Duodenal mucosa (tissue), 2 donors: ENCODE results near the gene BTD.

Source experiments
- H3K27ac ChIP-seq: one replicate; pipeline ENCODE4 v1.7.0; 2013; ENCODE audit warnings: low read depth, low read length
- H3K27me3 ChIP-seq, 2 donors: one replicate each; pipeline ENCODE4 v1.7.0; 2013; ENCODE audit warnings: low read length in 2 of 2, control low read depth in 1 of 2; ENCODE audit not compliant: insufficient read depth in 2 of 2, control insufficient read depth in 1 of 2
- H3K36me3 ChIP-seq, 2 donors: one replicate each; pipeline ENCODE4 v1.7.0; 2013; ENCODE audit warnings: low read length in 2 of 2, control low read depth in 1 of 2; ENCODE audit not compliant: insufficient read depth in 2 of 2, control insufficient read depth in 1 of 2
- H3K4me1 ChIP-seq, 2 donors: one replicate each; pipeline ENCODE4 v1.7.0; 2013; ENCODE audit warnings: low read length in 2 of 2, control low read depth in 1 of 2; ENCODE audit not compliant: insufficient read depth in 2 of 2, control insufficient read depth in 1 of 2
- H3K4me3 ChIP-seq, 2 donors: one replicate each; pipeline ENCODE4 v1.7.0; 2013; ENCODE audit warnings: low read length in 2 of 2, low read depth in 1 of 2
- H3K9ac ChIP-seq, 2 donors: one replicate each; pipeline ENCODE4 v1.7.0; 2013; ENCODE audit warnings: low read length in 2 of 2, low read depth in 1 of 2
- H3K9me3 ChIP-seq, 2 donors: one replicate each; pipeline ENCODE4 v1.7.0; 2013; ENCODE audit warnings: low read length in 2 of 2, control low read depth in 1 of 2; ENCODE audit not compliant: control insufficient read depth in 1 of 2

The BTD gene

GRCh38 chr3:15601399-15602145 is at the start of gene BTD, which contains the start of gene HACL1:
BTD (plus strand) TSS chr3:15601745; CDS start chr3:15635440, 33,695 bp downstream.
HACL1 (minus strand) TSS chr3:15601569; CDS start chr3:15601463, 106 bp downstream.
- peak within 1 kb of the TSS; percentile 84 to 85 for H3K9ac ChIP-seq
- peak within 1 kb of the TSS; percentile 88 to 97 for H3K4me3 ChIP-seq
- H3K36me3 ChIP-seq, result peaks cover 10 to 22% of the 10 kb centered on the region in 2 donors
- H3K27ac ChIP-seq, result peak within 1 kb of the TSS; percentile 74
- no peaks in the 10 kb centered on the region for H3K9me3 ChIP-seq
- H3K27me3 ChIP-seq, result no peaks in the 10 kb centered on the region
- peaks cover 15 to 35% of the 10 kb centered on the region in 2 donors for H3K4me1 ChIP-seq

GRCh38 chr3:15551902-15552301 is 49.6 kb upstream of the BTD start:
- no peak overlapping the region for H3K9ac ChIP-seq
- H3K27ac ChIP-seq, result no peak overlapping the region
- H3K36me3 ChIP-seq, result peaks cover 3 to 4% of the 10 kb centered on the region in 2 donors
- H3K27me3 ChIP-seq, result no peaks in the 10 kb centered on the region
- H3K9me3 ChIP-seq, result no peaks in the 10 kb centered on the region
- H3K4me3 ChIP-seq, result no peak overlapping the region
- H3K4me1 ChIP-seq, result peaks cover 0 to 3% of the 10 kb centered on the region in 2 donors

- peaks cover 3 to 4% of the 10 kb centered on the region in 2 donors for H3K36me3 ChIP-seq
- H3K27me3 ChIP-seq, result no peaks in the 10 kb centered on the region
- H3K9me3 ChIP-seq, result no peaks in the 10 kb centered on the region
- H3K9ac ChIP-seq, result no peak overlapping the region
- H3K4me3 ChIP-seq, result no peak overlapping the region
- H3K27ac ChIP-seq, result no peak overlapping the region
- H3K4me1 ChIP-seq, result peaks cover 0 to 3% of the 10 kb centered on the region in 2 donors
Observed at GRCh38 chr3:15553749-15554148, 47.8 kb upstream of the BTD start.

GRCh38 chr3:15556512-15556911 is 45.0 kb upstream of the BTD start:
- peaks cover 10 to 19% of the 10 kb centered on the region in 2 donors for H3K36me3 ChIP-seq
- no peak overlapping the region for H3K4me3 ChIP-seq
- no peaks in the 10 kb centered on the region for H3K9me3 ChIP-seq
- H3K9ac ChIP-seq, result no peak overlapping the region
- no peak overlapping the region for H3K27ac ChIP-seq
- H3K4me1 ChIP-seq, result peaks cover 1 to 4% of the 10 kb centered on the region in 2 donors
- no peaks in the 10 kb centered on the region for H3K27me3 ChIP-seq

GRCh38 chr3:15557511-15557946 is 44.0 kb upstream of the BTD start:
- Histone ChIP-seq H3K36me3 (peaks cover 11 to 20% of the 10 kb centered on the region in 2 donors), H3K27ac (no peak overlapping the region), H3K4me1 (peaks cover 8% of the 10 kb centered on the region in 2 donors), H3K27me3 (no peaks in the 10 kb centered on the region), H3K9ac (no peak overlapping the region), H3K9me3 (no peaks in the 10 kb centered on the region), H3K4me3 (no peak overlapping the region)

GRCh38 chr3:15558581-15558980 is 43.0 kb upstream of the BTD start:
- H3K9ac ChIP-seq, result no peak overlapping the region
- H3K4me3 ChIP-seq, result no peak overlapping the region
- no peak overlapping the region for H3K27ac ChIP-seq
- no peaks in the 10 kb centered on the region for H3K9me3 ChIP-seq
- H3K27me3 ChIP-seq, result no peaks in the 10 kb centered on the region
- peaks cover 17 to 28% of the 10 kb centered on the region in 2 donors for H3K36me3 ChIP-seq
- peaks cover 14 to 18% of the 10 kb centered on the region in 2 donors for H3K4me1 ChIP-seq

GRCh38 chr3:15562560-15562959 is 39.0 kb upstream of the BTD start:
- peaks cover 14 to 21% of the 10 kb centered on the region in 2 donors for H3K4me1 ChIP-seq
- H3K27me3 ChIP-seq, result no peaks in the 10 kb centered on the region
- H3K9ac ChIP-seq, result no peak overlapping the region
- no peak overlapping the region for H3K27ac ChIP-seq
- no peak overlapping the region for H3K4me3 ChIP-seq
- no peaks in the 10 kb centered on the region for H3K9me3 ChIP-seq
- peaks cover 24 to 60% of the 10 kb centered on the region in 2 donors for H3K36me3 ChIP-seq

GRCh38 chr3:15563190-15563589 is 38.4 kb upstream of the BTD start:
- Histone ChIP-seq H3K4me1 (peaks cover 14 to 21% of the 10 kb centered on the region in 2 donors), H3K9ac (peak overlapping the region in 1 of 2 donors; percentile 7), H3K27me3 (no peaks in the 10 kb centered on the region), H3K36me3 (peaks cover 30 to 67% of the 10 kb centered on the region in 2 donors), H3K27ac (no peak overlapping the region), H3K4me3 (no peak overlapping the region), H3K9me3 (no peaks in the 10 kb centered on the region)

GRCh38 chr3:15572138-15572537 is 29.4 kb upstream of the BTD start:
- Histone ChIP-seq H3K9me3 (no peaks in the 10 kb centered on the region), H3K36me3 (peaks cover 28 to 55% of the 10 kb centered on the region in 2 donors), H3K4me1 (no peaks in the 10 kb centered on the region), H3K27me3 (no peaks in the 10 kb centered on the region), H3K4me3 (no peak overlapping the region), H3K9ac (no peak overlapping the region), H3K27ac (no peak overlapping the region)

- Histone ChIP-seq H3K4me3 (no peak overlapping the region), H3K27ac (no peak overlapping the region), H3K36me3 (peaks cover 10 to 55% of the 10 kb centered on the region in 2 donors), H3K4me1 (no peaks in the 10 kb centered on the region), H3K9ac (no peak overlapping the region), H3K27me3 (no peaks in the 10 kb centered on the region), H3K9me3 (no peaks in the 10 kb centered on the region)
Observed at GRCh38 chr3:15575446-15575845, 26.1 kb upstream of the BTD start.
